A673 (cell line): Measurements from ENCODE around the gene GSG1L. TPM values are rescaled to one million over a fixed set of nuclear protein-coding genes. Genes with fewer than 3 reads are reported as not detected.

Source experiments
- BruUV-seq: library from RNA; stranded (reverse); fragments of 400-500 nt; replicated peaks from 2 replicates; lab custom pipeline; 2021; lab: Mats Ljungman, UMichigan
- CTCF ChIA-PET: fragments of 300-600 bp; sonication (Branson Sonifier 250); formaldehyde crosslinking; loops from one replicate; lab custom pipeline; 2022; ENCODE audit warnings: antibody characterized with exemption; lab: Charles Lee
- POLR2A ChIA-PET: fragments of 300-600 bp; sonication (Branson Sonifier 250); formaldehyde crosslinking; loops from one replicate; lab custom pipeline; 2022; ENCODE audit warnings: antibody characterized with exemption; ENCODE audit not compliant: low non-redundant PET; lab: Charles Lee
- DNase-seq: peaks from one replicate; pipeline ENCODE4 v3.0.0-alpha.2; 2015; ENCODE audit warnings: low spot score
- H3K27ac ChIP-seq: fragments of 200-600 bp; sonication (generic); 2 replicates; pipeline ENCODE4 v1.5.1; 2016; ENCODE audit warnings: mixed run types, low read depth, mild to moderate bottlenecking, mixed read lengths, antibody characterized with exemption, low read length; ENCODE audit not compliant: poor library complexity, severe bottlenecking
- H3K27me3 ChIP-seq: fragments of 200-600 bp; sonication (generic); replicated peaks from 2 replicates; pipeline ENCODE4 v1.6.1; 2017; ENCODE audit warnings: mixed run types, low read depth, mild to moderate bottlenecking, mixed read lengths, antibody characterized with exemption, low read length; ENCODE audit not compliant: insufficient read depth, poor library complexity
- H3K36me3 ChIP-seq: fragments of 200-600 bp; sonication (generic); 2 replicates; pipeline ENCODE4 v1.6.1; 2016; ENCODE audit warnings: mixed run types, mild to moderate bottlenecking, mixed read lengths, antibody characterized with exemption, low read length; ENCODE audit not compliant: insufficient read depth, poor library complexity, severe bottlenecking
- H3K4me1 ChIP-seq: fragments of 200-600 bp; sonication (generic); 2 replicates; pipeline ENCODE4 v1.6.1; 2017; ENCODE audit warnings: mixed run types, mild to moderate bottlenecking, mixed read lengths, antibody characterized with exemption, low read length; ENCODE audit not compliant: insufficient read depth, poor library complexity, severe bottlenecking
- H3K4me3 ChIP-seq: fragments of 200-600 bp; sonication (generic); 2 replicates; pipeline ENCODE4 v1.5.1; 2016; ENCODE audit warnings: low read depth, mixed run types, mild to moderate bottlenecking, mixed read lengths, low read length; ENCODE audit not compliant: poor library complexity, severe bottlenecking
- H3K9me3 ChIP-seq: fragments of 200-600 bp; sonication (generic); 2 replicates; pipeline ENCODE4 v1.6.1; 2016; ENCODE audit warnings: mixed run types, low read depth, mild to moderate bottlenecking, mixed read lengths, antibody characterized with exemption, low read length; ENCODE audit not compliant: poor library complexity, severe bottlenecking
- CTCF ChIP-seq: fragments of 300-800, 200-600 bp; sonication (generic); conservative IDR thresholded peaks from 2 replicates; pipeline ENCODE4 v1.5.1; 2017; ENCODE audit warnings: low read depth, mild to moderate bottlenecking, antibody characterized with exemption, low read length, moderate library complexity, mixed read lengths
- EZH2 ChIP-seq: fragments of 200-600 bp; sonication (generic); IDR thresholded peaks from 2 replicates; pipeline ENCODE4 v1.6.1; 2017; ENCODE audit warnings: borderline replicate concordance, low read depth, mild to moderate bottlenecking, mixed read lengths, antibody characterized with exemption, low read length; ENCODE audit not compliant: poor library complexity, severe bottlenecking
- intact Hi-C: fragments of 100-400 bp; cut with micrococcal nuclease; formaldehyde crosslinking; loops from one replicate; pipeline ENCODE4 v1.10.0; 2022; ENCODE audit not compliant: unreplicated experiment
- total RNA-seq: library from RNA; stranded (reverse); gene quantifications from 2 replicates; pipeline ENCODE4 v1.2.3, GENCODE V29; 2021

The GSG1L gene
- total RNA-seq, 1 experiment from 2014 or later: not detected

- no peaks in the 10 kb centered on the region for H3K4me1 ChIP-seq
- H3K4me3 ChIP-seq: no peak overlapping the region
- no peak overlapping the region for H3K27ac ChIP-seq
- TF ChIP-seq CTCF: no peak
- no peak for TF ChIP-seq EZH2
- H3K27me3 ChIP-seq: no peaks in the 10 kb centered on the region
- ChIA-PET POLR2A (no interaction called here), CTCF (no interaction called here)
- H3K36me3 ChIP-seq: no peaks in the 10 kb centered on the region
- no peaks in the 10 kb centered on the region for H3K9me3 ChIP-seq
- DNase-seq: no peak
- intact Hi-C loops: no loop called here
- no TSS peak for BruUV-seq
Observed at GRCh38 chr16:27749547-27749875, 314.0 kb downstream of the GSG1L start.

- peak; percentile 34 for TF ChIP-seq CTCF
- TF ChIP-seq EZH2: no peak
- BruUV-seq: no TSS peak
- Histone ChIP-seq H3K4me3 (no peak overlapping the region), H3K9me3 (no peaks in the 10 kb centered on the region), H3K36me3 (no peaks in the 10 kb centered on the region), H3K27ac (no peak overlapping the region), H3K27me3 (no peaks in the 10 kb centered on the region), H3K4me1 (no peaks in the 10 kb centered on the region)
- intact Hi-C loops: no loop called here
- peak; percentile 42 for DNase-seq
- ChIA-PET CTCF (no interaction called here), POLR2A (no interaction called here)
Observed at GRCh38 chr16:27748868-27749546, 314.5 kb downstream of the GSG1L start.

GRCh38 chr16:27747946-27748345 lies 315.6 kb downstream of the GSG1L start:
- Histone ChIP-seq H3K27me3 (no peaks in the 10 kb centered on the region), H3K4me1 (no peaks in the 10 kb centered on the region), H3K9me3 (no peaks in the 10 kb centered on the region), H3K36me3 (no peaks in the 10 kb centered on the region), H3K4me3 (no peak overlapping the region), H3K27ac (no peak overlapping the region)
- POLR2A ChIA-PET: no interaction called here
- BruUV-seq: no TSS peak
- no peak for DNase-seq
- TF ChIP-seq EZH2: no peak
- TF ChIP-seq CTCF: no peak
- intact Hi-C loops: no loop called here
- CTCF ChIA-PET: no interaction called here
